ENCODE results near the gene EGR1.

Gene EGR1

DNA sequence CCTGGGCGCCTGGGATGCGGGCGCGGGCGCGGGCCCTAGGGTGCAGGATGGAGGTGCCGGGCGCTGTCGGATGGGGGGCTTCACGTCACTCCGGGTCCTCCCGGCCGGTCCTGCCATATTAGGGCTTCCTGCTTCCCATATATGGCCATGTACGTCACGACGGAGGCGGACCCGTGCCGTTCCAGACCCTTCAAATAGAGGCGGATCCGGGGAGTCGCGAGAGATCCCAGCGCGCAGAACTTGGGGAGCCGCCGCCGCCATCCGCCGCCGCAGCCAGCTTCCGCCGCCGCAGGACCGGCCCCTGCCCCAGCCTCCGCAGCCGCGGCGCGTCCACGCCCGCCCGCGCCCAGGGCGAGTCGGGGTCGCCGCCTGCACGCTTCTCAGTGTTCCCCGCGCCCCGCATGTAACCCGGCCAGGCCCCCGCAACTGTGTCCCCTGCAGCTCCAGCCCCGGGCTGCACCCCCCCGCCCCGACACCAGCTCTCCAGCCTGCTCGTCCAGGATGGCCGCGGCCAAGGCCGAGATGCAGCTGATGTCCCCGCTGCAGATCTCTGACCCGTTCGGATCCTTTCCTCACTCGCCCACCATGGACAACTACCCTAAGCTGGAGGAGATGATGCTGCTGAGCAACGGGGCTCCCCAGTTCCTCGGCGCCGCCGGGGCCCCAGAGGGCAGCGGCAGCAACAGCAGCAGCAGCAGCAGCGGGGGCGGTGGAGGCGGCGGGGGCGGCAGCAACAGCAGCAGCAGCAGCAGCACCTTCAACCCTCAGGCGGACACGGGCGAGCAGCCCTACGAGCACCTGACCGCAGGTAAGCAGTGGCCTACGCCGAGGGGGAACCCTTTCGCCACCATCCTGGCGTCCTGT lies at the start of gene EGR1:
Gene EGR1 (plus strand): TSS at position 219 of the 864 bp plus-strand sequence. CDS start 283 bp downstream, at position 502.
- peak; percentile 95 for DNase-seq (ENCODE audit: low read depth)

DNA sequence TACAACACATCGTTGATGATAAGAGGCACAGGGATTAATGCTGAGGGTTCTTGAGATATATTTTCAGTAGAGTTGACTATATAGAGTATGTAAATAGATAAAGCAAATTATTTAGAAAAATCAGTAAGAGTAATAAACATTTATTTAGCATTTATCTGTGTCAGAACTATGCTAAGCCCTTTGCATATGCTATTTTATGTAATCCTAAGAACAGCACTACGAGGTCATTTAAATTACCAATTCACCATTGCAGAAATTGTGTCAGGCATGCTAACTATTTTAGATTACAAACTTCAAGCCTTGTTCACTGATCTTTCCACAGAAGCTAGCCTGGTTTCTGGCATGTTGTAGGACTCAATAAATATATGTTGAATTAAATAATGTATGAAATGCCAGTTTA lies 46.8 kb upstream of the EGR1 start:
- no peak for DNase-seq (ENCODE audit: low read depth)

DNA sequence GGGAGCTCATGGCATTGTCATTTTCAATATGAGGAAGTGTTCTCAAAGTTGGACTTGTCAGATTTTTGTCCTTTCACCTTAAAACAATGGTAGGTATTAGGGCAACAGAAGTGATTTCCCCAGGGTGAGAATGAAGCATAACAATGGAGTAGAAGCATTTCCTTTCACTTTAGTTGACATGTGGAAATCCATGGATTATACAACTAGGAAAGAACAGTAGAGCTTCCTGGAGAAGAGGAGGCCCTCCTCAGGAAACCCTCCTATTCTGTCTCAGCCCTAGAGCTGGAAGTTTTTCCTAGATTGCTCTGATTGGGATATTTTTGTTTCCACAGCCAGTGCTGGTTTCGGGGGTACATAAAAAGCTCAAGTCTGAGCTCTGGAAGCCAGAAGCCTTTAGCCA lies 40.2 kb upstream of the EGR1 start:
- DNase-seq (ENCODE audit: low read depth), result no peak

DNA sequence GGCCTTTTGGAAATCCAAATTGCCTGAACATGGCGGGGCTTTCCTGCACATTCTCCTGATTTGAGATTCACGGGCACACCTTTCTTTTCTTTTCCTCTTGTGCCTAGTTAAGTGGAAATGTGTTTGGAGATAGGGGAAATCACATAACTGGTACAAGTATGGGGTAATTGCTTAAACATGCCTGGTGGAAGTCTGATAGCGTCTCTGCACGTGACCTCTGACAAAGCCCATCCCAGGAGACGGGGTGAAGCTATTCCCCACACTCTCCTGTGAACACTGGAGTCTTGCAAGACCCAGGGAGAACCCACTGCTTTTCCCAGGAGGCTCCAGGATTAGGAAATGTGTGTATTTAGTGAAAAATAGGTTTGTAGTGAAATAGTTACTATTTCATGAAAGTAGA lies 29.3 kb upstream of the EGR1 start:
- no peak for DNase-seq (ENCODE audit: low read depth)

DNA sequence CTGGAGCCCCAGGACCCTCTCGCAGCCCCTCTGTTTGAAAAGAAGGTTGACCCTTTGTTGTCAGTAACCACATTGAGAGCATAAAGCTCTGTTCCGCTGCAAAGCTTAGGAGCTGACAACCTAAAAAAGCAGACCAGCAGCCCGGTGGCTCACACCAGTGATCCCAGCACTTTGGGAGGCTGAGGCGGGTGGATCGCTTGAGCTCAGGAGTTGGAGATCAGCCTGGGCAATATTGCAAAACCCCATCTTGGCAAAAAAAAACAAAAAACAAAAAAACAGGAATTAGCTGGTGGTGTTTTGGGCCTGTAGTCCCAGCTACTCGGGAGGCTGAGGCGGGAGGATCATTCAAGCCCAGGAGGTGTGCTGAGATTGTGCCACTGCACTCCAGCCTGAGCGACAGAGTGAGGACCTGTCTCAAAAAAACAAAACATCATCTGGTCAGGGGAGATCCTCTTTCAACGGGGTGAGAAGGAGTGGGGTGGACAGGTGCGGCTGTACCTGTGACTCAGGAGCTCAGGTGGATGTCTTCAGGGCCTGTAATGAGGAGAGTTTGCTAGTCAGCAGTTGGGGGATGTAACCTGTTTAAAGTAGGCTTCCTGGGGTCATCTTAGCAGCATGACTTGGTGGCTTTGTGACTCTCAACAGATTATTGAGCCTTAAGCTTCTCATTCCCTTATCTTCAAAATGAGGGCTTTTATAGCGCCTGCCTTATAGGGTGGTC lies 27.1 kb upstream of the EGR1 start:
- DNase-seq (ENCODE audit: low read depth), result no peak

DNA sequence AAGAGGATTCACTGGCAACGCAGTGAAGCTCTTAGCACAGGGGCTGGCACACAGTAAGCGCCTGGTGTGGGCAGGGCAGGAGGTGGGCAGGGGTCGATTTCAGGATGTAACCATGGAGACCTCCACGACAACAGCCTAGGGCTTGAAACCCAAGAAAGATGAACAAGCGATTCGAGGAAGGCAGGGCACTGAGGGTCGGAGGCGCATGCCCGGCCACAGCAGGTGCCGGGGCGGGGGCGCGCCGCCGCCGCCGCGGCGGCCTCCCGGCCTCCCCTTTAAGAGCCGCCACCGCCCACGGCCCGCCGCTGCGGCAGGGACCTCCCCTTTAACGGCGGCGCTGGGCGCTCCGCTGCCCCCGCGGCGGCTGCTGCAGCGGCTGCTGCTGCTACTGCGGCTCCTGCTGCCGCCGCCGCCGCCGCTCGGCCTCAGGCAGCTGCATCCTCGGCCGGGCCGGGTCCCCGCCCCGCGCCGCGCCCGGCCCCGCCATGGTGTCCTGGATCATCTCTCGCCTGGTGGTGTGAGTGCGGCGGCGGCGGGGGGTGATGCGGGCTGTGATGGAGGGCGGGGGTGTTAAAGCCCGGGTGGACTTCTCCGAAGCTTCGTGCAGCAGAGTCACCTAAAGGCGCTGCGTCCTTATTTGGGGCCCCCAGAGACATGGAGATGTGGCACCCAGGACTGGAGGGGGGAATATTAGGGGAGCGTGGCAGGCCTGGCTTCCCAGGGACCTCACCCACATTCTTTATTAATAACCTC lies 26.4 kb upstream of the EGR1 start, which contains the start of gene REEP2:
Gene REEP2 (plus strand): TSS at position 334 of the 753 bp plus-strand sequence. CDS start 152 bp downstream, at position 486.
- peak; percentile 68 for DNase-seq (ENCODE audit: low read depth)

DNA sequence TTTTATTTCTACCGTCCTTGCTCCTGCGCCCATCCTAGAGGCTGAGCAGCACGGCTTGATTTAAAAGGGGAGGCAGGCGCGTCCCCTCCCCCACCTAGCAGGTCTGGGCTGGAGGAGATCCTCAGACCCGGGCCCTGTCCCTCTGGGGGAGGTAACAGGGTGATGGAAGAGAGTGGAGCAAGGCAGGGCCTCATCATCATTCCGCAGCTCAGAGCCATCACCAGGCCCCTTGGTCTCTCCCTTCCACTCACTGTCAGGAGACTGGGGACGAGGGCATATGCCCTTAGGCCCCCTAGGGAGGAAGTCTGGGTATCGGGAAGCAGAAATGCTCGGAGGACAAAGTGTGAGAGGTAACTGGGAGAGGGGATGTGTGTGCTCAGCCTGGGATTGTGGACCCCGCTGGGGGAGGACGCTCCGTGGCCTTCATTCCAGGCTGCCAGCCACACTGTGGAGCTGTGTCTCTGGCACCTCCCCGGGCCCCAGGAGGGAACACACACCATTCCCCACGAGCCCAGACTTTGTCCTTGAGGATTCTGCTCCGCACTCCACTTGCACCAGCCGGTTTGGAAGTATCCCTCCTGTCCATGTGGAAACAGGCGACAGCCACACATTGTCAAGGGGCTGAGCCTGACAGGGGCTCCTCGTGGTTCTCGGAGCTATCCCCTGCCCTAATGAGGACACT lies 25.7 kb upstream of the EGR1 start:
- peak; percentile 36 for DNase-seq (ENCODE audit: low read depth)

DNA sequence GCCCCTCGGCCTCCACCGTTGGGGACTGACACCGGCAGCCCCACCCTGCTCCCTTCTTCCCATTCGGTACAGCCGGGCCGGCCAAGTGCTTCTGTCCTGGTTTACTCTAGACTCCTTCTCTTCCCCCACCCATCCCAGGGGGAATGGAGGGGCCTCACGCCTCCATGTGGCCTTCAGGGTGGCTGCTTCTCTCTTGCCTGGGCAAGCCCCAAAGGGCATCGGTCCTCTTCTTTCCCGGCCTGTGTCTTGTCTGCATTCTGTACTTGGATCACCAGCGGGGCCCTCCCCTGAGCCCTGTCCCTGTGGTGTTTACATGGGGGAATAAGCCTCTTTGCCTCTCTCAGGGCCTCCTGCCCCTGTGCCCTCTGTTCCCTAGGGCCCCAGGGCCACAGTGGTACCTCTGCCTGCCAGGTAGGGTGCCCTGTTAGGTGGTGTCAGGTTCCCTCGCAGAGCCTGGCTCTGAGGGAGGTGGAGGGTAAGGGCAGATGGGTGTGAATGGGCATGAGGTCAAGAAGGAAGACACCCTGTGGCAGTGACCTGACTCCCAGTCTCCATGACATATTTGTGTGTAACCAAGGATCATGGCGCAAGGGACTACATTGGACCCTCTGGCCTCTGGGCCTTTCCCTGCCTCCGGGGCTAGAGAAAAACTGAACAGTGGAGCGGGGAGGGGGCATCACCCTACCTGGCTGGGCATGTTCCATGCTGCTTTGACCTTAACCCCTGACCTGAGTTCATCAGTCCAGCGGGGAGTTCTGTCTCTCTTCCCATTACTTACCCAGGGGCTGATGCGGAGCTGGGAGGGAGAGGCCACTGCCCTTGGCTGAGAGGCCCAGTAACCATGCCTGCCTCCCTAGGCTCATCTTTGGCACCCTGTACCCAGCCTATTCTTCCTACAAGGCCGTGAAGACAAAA lies 24.9 kb upstream of the EGR1 start:
- DNase-seq (ENCODE audit: low read depth), result no peak

DNA sequence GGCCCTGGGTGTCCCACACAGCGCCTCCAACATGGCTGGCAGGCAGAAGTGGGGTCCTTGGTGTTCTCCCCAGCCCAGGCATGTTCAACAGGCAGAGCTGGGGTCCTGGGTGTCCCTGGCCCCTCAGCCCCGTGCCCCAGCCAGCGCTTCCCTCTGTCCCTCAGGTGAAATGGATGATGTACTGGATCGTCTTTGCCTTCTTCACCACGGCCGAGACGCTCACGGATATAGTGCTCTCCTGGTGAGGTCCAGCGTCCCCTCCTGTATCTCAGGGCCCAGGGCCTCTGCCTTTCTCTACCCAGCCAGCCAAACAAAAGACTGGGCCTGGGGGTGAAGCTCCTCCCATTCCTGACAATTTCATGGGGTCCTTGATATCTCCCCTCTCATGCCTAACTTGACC lies 24.1 kb upstream of the EGR1 start:
- DNase-seq (ENCODE audit: low read depth), result no peak

DNA sequence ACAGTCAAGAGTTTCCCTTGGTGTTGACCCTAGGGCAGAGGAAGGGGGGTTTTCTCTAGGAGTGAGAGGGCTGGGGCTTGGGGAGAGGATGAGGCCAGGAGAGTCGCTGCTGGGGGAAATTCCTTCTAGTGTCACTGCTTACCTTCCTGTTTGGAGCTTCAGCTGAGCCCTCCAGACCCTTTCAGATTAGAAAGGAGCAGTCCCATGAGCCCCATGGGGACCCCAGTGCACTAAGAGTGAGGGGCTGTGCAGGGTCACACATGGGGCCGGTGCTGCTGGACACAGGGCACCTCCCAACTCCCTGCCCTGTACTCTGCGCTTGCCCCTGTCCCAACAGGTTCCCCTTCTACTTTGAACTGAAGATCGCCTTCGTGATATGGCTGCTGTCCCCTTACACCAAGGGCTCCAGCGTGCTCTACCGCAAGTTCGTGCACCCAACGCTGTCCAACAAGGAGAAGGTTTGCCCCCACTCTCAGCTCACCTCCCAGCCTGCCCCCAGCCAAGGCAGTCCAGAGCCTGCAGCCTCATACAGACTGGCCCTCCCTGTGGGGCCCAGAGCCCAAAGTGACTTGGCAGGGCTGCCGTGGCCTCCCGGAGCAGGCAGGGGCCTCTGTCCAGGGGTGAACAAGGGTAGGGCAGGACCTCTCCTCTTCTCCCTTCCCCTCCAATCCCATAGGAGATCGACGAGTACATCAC lies 21.1 kb upstream of the EGR1 start:
- no peak for DNase-seq (ENCODE audit: low read depth)

DNA sequence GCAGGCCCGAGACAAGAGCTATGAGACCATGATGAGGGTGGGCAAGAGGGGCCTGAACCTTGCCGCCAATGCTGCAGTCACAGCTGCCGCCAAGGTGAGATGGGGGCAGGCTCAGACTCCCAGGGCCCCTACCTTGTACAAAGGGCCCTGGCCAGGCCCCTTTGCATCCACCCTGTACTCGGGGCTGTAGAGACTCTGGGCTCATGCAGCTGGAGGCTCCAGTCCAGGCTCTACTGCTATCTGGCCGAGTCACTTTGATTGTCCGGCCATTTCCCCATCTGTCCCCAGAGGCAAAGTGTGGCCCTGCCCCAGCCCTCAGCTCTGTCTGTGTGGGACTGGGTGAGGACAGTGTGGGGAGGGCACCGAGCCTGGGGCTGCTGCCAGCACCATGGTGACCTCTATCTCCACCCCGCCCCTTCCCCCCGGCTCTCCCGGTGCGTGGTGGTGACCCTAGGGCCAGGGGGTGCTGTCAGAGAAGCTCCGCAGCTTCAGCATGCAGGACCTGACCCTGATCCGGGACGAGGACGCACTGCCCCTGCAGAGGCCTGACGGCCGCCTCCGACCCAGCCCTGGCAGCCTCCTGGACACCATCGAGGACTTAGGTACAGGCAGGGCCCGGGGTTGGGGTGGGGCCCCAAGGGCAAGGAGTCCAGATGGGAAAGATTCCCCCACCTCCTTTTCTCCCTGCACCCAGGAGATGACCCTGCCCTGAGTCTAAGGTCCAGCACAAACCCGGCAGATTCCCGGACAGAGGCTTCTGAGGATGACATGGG lies 20.3 kb upstream of the EGR1 start:
- DNase-seq (ENCODE audit: low read depth), result no peak

DNA sequence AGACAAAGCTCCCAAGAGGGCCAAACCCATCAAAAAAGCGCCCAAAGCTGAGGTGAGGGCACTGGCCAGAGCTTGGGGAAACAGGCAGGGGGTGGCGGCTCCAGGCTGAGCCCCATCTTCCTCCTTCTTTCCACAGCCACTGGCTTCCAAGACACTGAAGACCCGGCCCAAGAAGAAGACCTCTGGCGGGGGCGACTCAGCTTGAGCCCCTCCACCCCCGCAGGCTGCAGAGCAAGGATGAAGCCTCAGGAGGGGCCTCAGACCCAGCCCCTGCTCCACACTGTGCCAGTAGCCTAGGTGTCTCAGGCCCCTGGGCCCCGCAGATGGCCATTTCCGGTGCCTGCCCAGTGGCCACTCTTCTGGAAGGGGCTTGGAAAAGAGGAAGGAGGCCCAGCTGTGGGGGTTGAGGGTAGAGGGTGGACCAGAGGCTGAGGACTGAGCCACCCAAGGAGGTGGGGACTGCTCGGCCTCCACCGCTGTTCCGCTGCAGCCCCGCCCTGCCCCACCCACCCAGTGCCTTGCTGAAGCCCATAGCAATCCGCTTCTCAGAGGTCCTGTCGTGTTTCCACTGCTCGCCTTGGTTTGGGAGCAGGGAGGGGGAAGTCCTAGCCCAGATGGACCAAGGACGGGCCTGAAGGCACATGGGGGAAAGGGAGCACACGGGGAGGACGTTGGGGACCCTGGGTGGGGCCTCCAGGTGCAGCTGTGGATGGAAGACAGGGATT lies 19.6 kb upstream of the EGR1 start:
- DNase-seq (ENCODE audit: low read depth), result no peak

DNA sequence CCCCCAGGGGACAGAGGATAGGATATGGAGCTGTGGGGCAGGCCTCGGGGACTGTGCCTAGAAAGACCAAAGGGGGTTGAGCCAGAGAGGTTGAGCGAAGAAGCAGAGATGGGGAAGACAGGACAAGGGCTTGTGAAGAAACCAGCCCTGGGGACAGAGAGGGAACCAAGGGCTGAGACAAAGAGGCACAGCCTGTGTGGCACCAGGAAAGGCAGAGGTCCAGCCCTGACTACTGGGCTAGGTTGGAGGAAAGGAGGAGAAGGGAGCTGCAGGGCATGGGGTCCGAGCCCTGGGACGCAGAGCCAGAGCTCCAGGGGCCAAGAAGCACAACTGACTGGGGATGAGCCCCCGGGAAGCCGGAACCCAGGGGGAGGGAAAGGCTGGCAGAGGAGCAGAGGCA lies 17.2 kb upstream of the EGR1 start:
- no peak for DNase-seq (ENCODE audit: low read depth)

DNA sequence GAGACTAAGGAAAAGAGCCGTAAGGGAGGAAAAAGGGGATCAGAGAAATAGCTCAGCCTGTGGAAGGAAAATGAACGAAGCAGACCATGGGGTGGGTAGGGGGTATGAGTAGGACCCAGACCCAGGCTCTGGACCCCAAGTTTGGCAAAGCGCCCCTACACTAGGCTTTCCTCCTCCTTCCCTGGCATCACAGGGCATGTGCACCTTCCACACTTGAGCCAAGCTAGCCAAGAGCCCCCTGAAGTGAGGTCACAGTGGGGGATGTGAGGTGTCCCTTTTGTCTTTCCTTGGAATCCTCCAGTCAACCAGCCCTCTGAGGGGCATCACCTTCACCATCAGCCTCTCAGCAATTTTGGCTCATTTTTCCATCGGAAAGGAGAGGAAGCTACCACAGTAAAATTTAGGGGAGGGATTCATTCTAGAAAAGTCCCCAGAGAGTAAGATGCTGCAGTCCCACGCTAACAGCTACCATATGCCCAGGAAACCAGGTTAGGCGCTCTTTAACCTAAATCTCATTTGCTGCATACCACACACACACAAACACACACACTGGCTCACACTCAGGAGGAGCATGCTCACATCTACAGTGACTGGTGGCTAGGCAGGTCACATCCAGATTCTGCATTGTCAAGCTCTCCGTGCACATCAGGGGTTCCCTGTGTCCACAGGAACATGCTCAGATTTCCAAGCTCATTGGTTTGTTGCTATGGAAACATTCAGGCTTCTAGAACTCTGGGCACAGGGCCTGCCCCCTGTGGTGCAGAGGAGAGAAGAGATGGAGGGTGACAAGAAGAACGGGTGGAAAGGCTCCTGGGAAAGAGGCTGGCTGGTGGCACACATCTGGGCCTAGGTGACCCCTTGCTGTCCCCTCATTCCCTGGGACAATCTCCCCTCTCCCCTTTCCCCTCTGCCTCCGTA lies 16.5 kb upstream of the EGR1 start:
- DNase-seq (ENCODE audit: low read depth), result peak; percentile 79

DNA sequence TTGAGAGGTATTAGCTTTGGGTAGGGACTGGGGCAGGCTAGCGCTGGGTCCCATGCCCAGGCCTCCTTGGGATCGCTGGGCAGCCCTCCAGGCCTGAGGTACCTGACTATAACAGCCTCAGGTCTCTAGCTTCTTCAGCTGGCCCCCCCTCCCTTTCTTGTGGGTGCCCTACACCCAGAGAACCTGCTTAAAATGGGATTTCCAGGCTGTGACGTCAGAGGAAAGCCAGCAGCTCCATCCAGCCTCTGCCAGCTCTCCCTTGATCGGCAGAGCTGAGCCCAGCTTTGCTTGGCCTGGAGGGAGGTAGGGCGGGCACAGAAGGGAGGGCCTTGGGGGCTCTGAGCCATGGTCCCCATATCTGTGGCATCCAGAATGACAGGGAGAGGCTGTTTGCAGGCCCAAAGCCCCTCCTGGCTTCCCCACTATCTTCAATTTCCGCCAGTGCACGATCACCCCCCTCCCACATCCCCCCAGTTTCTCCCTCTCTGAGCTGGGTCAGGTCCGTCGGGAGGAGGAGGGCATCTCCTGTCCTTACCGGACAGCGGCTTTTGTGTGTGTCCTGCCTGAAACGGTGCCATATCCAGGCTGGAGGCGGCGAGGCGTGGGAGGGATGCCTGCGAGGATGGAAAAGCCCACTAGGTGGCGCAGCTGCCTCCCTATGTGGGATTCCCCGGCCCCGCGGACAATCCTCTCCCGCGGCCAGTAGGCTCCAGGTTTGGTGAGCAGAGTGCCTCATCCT lies 15.6 kb upstream of the EGR1 start:
- DNase-seq (ENCODE audit: low read depth), result peak; percentile 85

DNA sequence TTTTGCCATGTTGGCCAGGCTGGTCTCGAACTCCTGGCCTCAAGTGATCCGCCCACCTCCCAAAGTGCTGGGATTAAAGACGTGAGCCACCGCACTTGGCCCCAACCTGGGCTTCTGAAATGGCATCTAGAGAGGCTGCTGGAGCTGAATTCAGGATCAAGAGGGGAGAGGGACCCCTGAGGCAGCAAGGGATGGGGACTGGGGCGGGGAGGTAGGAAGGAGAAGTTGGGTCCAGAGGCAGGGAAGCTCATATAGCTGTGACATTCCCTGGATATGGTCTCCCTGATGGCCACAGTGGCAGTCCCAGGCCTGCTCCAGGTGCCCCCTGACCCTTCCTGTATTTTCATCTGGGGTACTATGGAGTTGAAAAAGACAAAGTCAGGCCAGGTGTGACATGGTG lies 14.3 kb upstream of the EGR1 start:
- DNase-seq (ENCODE audit: low read depth), result no peak

DNA sequence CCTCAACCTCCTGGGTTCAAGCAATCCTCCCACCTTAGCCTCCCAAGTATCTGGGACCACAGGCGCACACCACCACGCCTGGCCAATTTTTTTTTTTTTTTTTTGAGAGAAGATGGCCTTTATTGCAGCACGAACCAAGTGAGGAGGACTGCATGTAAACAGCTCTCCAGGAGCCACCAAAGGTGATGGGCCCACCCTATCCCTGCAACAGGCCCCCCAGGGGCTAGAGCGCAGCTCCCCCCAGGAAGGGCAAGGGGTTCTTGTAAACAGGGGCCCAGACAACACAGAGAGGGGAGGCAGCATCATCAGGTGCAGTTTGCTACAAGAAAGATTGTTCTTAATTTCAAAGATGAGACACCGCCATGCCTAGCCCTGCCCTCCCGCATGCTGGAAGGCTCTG lies 12.6 kb upstream of the EGR1 start:
- DNase-seq (ENCODE audit: low read depth), result no peak
